Testis (tissue), 3 donors: ENCODE results near the gene PRMT7. TPM values are rescaled to one million over a fixed set of nuclear protein-coding genes. Genes with fewer than 3 reads are reported as not detected.
A peak's percentile ranks its signal among the peaks of the same experiment; 100 is the strongest.

Experiments
- DNase-seq: peaks from one replicate; pipeline ENCODE4 v3.0.0-alpha.2; 2019
- H3K27ac ChIP-seq, 2 donors: fragments of 200-600 bp; sonication (generic); one replicate each; pipeline ENCODE4 v1.5.1; 2019
- H3K27me3 ChIP-seq: fragments of 200-600 bp; sonication (generic); one replicate; pipeline ENCODE4 v1.5.1; 2019
- H3K36me3 ChIP-seq: fragments of 200-600 bp; sonication (generic); one replicate; pipeline ENCODE4 v1.5.1; 2017; ENCODE audit warnings: low read depth; ENCODE audit errors: missing control alignments
- H3K4me1 ChIP-seq: fragments of 200-600 bp; sonication (generic); one replicate; pipeline ENCODE4 v1.5.1; 2019
- H3K4me3 ChIP-seq, 2 donors: fragments of 200-600 bp; sonication (generic); one replicate each; pipeline ENCODE4 v1.5.1; 2017 to 2019
- H3K9me3 ChIP-seq: fragments of 200-600 bp; sonication (generic); one replicate; pipeline ENCODE4 v1.5.1; 2017
- CTCF ChIP-seq, 3 experiments: fragments of 450-650 bp in 2 of 3; fragments of 200-600 bp in 1 of 3; sonication (generic) in 1 of 3; IDR thresholded peaks; one replicate each; pipeline ENCODE4 v1.5.1; 2016 to 2019; ENCODE audit warnings: antibody characterized with exemption in 3 of 3, mild to moderate bottlenecking in 2 of 3, moderate library complexity in 1 of 3
- POLR2A ChIP-seq: fragments of 450-650 bp; IDR thresholded peaks from one replicate; pipeline ENCODE4 v1.6.1; 2017; ENCODE audit warnings: antibody characterized with exemption, mild to moderate bottlenecking, moderate library complexity
- WGBS, 2 donors: methylation state at CpG; one replicate each; pipeline ENCODE4 v1.1.5; 2018; 5-methylcytosine and 5-hydroxymethylcytosine counted together
- intact Hi-C: fragments of 100-400 bp; cut with DNase I; formaldehyde crosslinking; loops from one replicate; pipeline ENCODE4 v1.15.1; 2023; ENCODE audit warnings: low total_unique reads
- polyA plus RNA-seq: library from polyadenylated mRNA; stranded (reverse); fragments of 350-450 nt; fragmentation: Illumina TruSeq; extraction: RNeasy Lipid Tissue Mini Kit (QIAGEN cat#74804); gene quantifications from one replicate; pipeline ENCODE4 v1.2.3, GENCODE V29; 2014; ENCODE audit warnings: low read depth, low replicate concordance; ENCODE audit not compliant: insufficient read depth
- total RNA-seq, 2 donors: library from RNA; depleted of rRNA; stranded (reverse); fragments of >200 nt; gene quantifications; one replicate each; pipeline ENCODE4 v1.2.3, GENCODE V29; 2016

PRMT7 gene
- total and polyA plus RNA-seq, 3 donors from 2014 or later, result 47.9 to 111 (median 99.3) TPM

GRCh38 chr16:68365167-68365817, 54.5 kb downstream of the PRMT7 start:
- Histone ChIP-seq H3K27me3 (no peaks in the 10 kb centered on the region), H3K9me3 (no peaks in the 10 kb centered on the region), H3K36me3 (no peaks in the 10 kb centered on the region), H3K4me3 (no peak overlapping the region), H3K27ac (no peak overlapping the region), H3K4me1 (peaks cover 25% of the 10 kb centered on the region)
- no peak for DNase-seq
- intact Hi-C loops, result loop anchor here (10.0 kb wide), 1 partner anchor 150 kb away; no protein-coding TSS in a partner anchor
- TF ChIP-seq CTCF (IDR thresholded peaks at IDR 0.05) (no peak), POLR2A (no peak)
- WGBS, 2 donors, result 56 to 79% methylated on average over 9 to 17 of the region's 18 CpGs

- H3K9me3 ChIP-seq, result no peaks in the 10 kb centered on the region
- 72 to 74% methylated on average over 8 of the region's 8 CpGs for WGBS, 2 donors
- peaks cover 25% of the 10 kb centered on the region for H3K4me1 ChIP-seq
- no peaks in the 10 kb centered on the region for H3K27me3 ChIP-seq
- H3K36me3 ChIP-seq, result no peaks in the 10 kb centered on the region
- no peak overlapping the region for H3K27ac ChIP-seq
- DNase-seq, result no peak
- no peak overlapping the region for H3K4me3 ChIP-seq
- intact Hi-C loops, result loop anchor here (10.0 kb wide), 1 partner anchor 149 kb away; no protein-coding TSS in a partner anchor
- TF ChIP-seq POLR2A, result no peak
- no peak for TF ChIP-seq CTCF (IDR thresholded peaks at IDR 0.05)
Measured at GRCh38 chr16:68366062-68366461, 55.2 kb downstream of the PRMT7 start.

- Histone ChIP-seq H3K4me3 (no peak overlapping the region), H3K4me1 (peaks cover 22% of the 10 kb centered on the region), H3K27ac (no peak overlapping the region), H3K9me3 (no peaks in the 10 kb centered on the region), H3K27me3 (no peaks in the 10 kb centered on the region), H3K36me3 (no peaks in the 10 kb centered on the region)
- 44 to 75% methylated on average over 13 of the region's 13 CpGs for WGBS, 2 donors
- TF ChIP-seq POLR2A, result no peak
- peak; percentile 30 to 53 (median 47) for TF ChIP-seq CTCF (IDR thresholded peaks at IDR 0.05)
- peak; percentile 82 for DNase-seq
- intact Hi-C loops, result loop anchor here (10.0 kb wide), 1 partner anchor 148 kb away; no protein-coding TSS in a partner anchor
Measured at GRCh38 chr16:68367030-68367429, 56.2 kb downstream of the PRMT7 start.

- H3K36me3 ChIP-seq, result no peaks in the 10 kb centered on the region
- peaks cover 22% of the 10 kb centered on the region for H3K4me1 ChIP-seq
- no peak for TF ChIP-seq CTCF (IDR thresholded peaks at IDR 0.05)
- TF ChIP-seq POLR2A, result no peak
- H3K4me3 ChIP-seq, result no peak overlapping the region
- H3K27ac ChIP-seq, result no peak overlapping the region
- no peaks in the 10 kb centered on the region for H3K27me3 ChIP-seq
- intact Hi-C loops, result loop anchor here (10.0 kb wide), 1 partner anchor 147 kb away; no protein-coding TSS in a partner anchor
- no peak for DNase-seq
- WGBS, 2 donors, result 67% methylated on average over 19 to 20 of the region's 20 CpGs
- no peaks in the 10 kb centered on the region for H3K9me3 ChIP-seq
Measured at GRCh38 chr16:68367440-68367839, 56.6 kb downstream of the PRMT7 start.

- TF ChIP-seq CTCF (IDR thresholded peaks at IDR 0.05), result no peak
- no peak for TF ChIP-seq POLR2A
- H3K4me1 ChIP-seq, result peaks cover 22% of the 10 kb centered on the region
- no peaks in the 10 kb centered on the region for H3K9me3 ChIP-seq
- no peak overlapping the region for H3K4me3 ChIP-seq
- DNase-seq, result no peak
- H3K27ac ChIP-seq, result no peak overlapping the region
- intact Hi-C loops, result loop anchor here (10.0 kb wide), 1 partner anchor 147 kb away; no protein-coding TSS in a partner anchor
- 87 to 88% methylated on average over 13 to 14 of the region's 14 CpGs for WGBS, 2 donors
- no peaks in the 10 kb centered on the region for H3K27me3 ChIP-seq
- H3K36me3 ChIP-seq, result no peaks in the 10 kb centered on the region
Measured at GRCh38 chr16:68367891-68368290, 57.1 kb downstream of the PRMT7 start.
